Activated CD8-positive, alpha-beta memory T cell treated with anti-CD3 and anti-CD28 coated beads, Interleukin-2, amount 10 ng/mL, durations not matched to agents 7 days and 5 days (primary cell): Measurements from ENCODE around the gene ANXA8L1. TPM values are rescaled to one million over a fixed set of nuclear protein-coding genes. Genes with fewer than 3 reads are reported as not detected.
"Not testable (repeated sequence)": the region's sequence is repeated elsewhere in the genome, so short reads cannot be mapped to it uniquely, and the experiment has no call there.

Experiments used
- ATAC-seq: fragments of 150-1000 bp; cut with Tn5 transposase; one replicate; pipeline ENCODE4 v1.10.0; 2021; ENCODE audit warnings: moderate library complexity
- CTCF ChIA-PET: fragments of 350-600 bp; sonication (Branson Sonifier 250); formaldehyde crosslinking; loops from one replicate; lab custom pipeline; 2021; ENCODE audit warnings: antibody characterized with exemption; lab: Charles Lee
- DNase-seq: peaks from one replicate; pipeline ENCODE4 v3.0.0-alpha.2; 2020
- H3K27ac Mint-ChIP-seq: one replicate; pipeline ENCODE4 v1.8.0; 2021; ENCODE audit warnings: mild to moderate bottlenecking, mixed read lengths
- H3K27me3 Mint-ChIP-seq: one replicate; pipeline ENCODE4 v1.8.0; 2021; ENCODE audit warnings: mixed read lengths
- H3K36me3 Mint-ChIP-seq: one replicate; pipeline ENCODE4 v1.8.0; 2021; ENCODE audit warnings: mild to moderate bottlenecking, mixed read lengths
- H3K4me1 Mint-ChIP-seq: one replicate; pipeline ENCODE4 v1.8.0; 2021; ENCODE audit warnings: mixed read lengths
- H3K4me3 Mint-ChIP-seq: one replicate; pipeline ENCODE4 v1.8.0; 2021; ENCODE audit warnings: mild to moderate bottlenecking, moderate library complexity, mixed read lengths
- H3K9me3 Mint-ChIP-seq: one replicate; pipeline ENCODE4 v1.8.0; 2022; ENCODE audit warnings: low read depth, mixed read lengths
- total RNA-seq, 2 experiments: library from RNA; stranded (reverse); gene quantifications; one replicate each; pipeline ENCODE4 v1.2.3, GENCODE V29; 2021

Gene ANXA8L1, protein sequence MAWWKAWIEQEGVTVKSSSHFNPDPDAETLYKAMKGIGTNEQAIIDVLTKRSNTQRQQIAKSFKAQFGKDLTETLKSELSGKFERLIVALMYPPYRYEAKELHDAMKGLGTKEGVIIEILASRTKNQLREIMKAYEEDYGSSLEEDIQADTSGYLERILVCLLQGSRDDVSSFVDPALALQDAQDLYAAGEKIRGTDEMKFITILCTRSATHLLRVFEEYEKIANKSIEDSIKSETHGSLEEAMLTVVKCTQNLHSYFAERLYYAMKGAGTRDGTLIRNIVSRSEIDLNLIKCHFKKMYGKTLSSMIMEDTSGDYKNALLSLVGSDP
- total RNA-seq, result 1 to 10 TPM in 1 of 2 experiments, not detected in 1; 1.1 TPM

DNA sequence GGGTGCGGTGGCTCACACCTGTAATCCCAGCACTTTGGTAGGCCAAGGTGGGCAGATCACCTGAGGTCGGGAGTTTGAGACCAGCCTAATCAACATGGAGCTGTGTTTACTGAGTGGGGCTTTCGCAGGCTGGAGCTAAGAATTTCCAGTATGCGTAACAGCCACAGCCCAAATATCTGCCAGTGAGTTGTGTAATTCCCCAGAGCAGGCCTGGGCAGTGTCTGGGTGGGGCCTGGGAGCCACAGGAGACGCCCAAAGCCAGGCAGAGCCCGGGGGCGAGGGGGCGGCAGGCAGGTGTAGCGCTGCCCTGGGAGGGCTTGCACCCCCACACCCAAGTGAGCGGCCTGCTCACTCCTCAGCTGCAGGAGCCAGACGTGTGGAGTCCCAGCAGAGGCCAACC lies at the start of gene ANXA8L1:
Gene ANXA8L1 (plus strand): TSS at position 371 of the 400 bp plus-strand sequence. CDS start 76 bp downstream, outside the sequence.
- DNase-seq, H3K27me3 Mint-ChIP-seq, CTCF ChIA-PET, H3K27ac Mint-ChIP-seq, H3K4me1 Mint-ChIP-seq, H3K4me3 Mint-ChIP-seq, ATAC-seq, H3K9me3 Mint-ChIP-seq, H3K36me3 Mint-ChIP-seq: not testable (repeated sequence)

GRCh38 chr10:46326066-46326465 lies 49.5 kb upstream of the ANXA8L1 start:
- Mint-ChIP-seq H3K36me3 (no peaks in the 10 kb centered on the region), H3K9me3 (no peaks in the 10 kb centered on the region), H3K27ac (no peak overlapping the region), H3K4me1 (no peaks in the 10 kb centered on the region), H3K4me3 (no peak overlapping the region), H3K27me3 (peaks cover 5% of the 10 kb centered on the region)
- ATAC-seq, result no peak
- CTCF ChIA-PET, result interaction anchor here (0.8 kb wide), 1 partner anchor 899 kb away, joined by 3 read pairs; no protein-coding TSS in a partner anchor
- DNase-seq, result no peak

DNA sequence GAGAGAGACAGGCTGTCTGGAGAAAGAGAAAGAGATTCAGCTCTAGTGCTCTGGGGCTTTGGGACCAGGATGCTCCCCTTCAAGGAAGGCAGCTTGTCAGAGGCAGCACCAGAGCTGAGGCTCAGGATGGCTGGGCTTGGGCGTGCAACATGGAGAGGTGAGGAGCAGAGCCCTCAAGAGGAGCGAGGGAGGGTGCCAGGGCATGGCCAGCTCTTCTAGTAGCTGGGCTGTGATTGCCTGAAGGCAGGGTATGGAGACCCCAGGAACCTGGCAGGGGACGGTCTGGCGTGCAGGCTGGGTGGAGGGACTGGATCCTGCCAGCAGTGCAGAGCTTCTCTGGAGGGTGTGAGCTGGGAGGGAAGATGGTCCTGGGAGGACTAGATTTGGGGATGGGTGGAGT lies 48.6 kb upstream of the ANXA8L1 start:
- H3K27ac Mint-ChIP-seq, result no peak overlapping the region
- CTCF ChIA-PET, result no interaction called here
- DNase-seq (no peak), ATAC-seq (no peak)
- H3K9me3 Mint-ChIP-seq, result no peaks in the 10 kb centered on the region
- H3K4me3 Mint-ChIP-seq, result no peak overlapping the region
- no peaks in the 10 kb centered on the region for H3K36me3 Mint-ChIP-seq
- H3K4me1 Mint-ChIP-seq, result no peaks in the 10 kb centered on the region
- peaks cover 4% of the 10 kb centered on the region for H3K27me3 Mint-ChIP-seq

GRCh38 chr10:46327685-46328084 lies 47.9 kb upstream of the ANXA8L1 start:
- CTCF ChIA-PET, result no interaction called here
- Mint-ChIP-seq H3K9me3 (no peaks in the 10 kb centered on the region), H3K4me1 (no peaks in the 10 kb centered on the region), H3K4me3 (no peak overlapping the region), H3K27me3 (peaks cover 4% of the 10 kb centered on the region), H3K36me3 (no peaks in the 10 kb centered on the region), H3K27ac (no peak overlapping the region)
- DNase-seq, result no peak
- ATAC-seq, result no peak

GRCh38 chr10:46328853-46329689 lies 46.5 kb upstream of the ANXA8L1 start:
- Mint-ChIP-seq H3K36me3 (no peaks in the 10 kb centered on the region), H3K9me3 (no peaks in the 10 kb centered on the region), H3K4me1 (no peaks in the 10 kb centered on the region), H3K27ac (no peak overlapping the region), H3K4me3 (no peak overlapping the region), H3K27me3 (peaks cover 4% of the 10 kb centered on the region)
- no peak for ATAC-seq
- DNase-seq, result no peak
- CTCF ChIA-PET, result no interaction called here

- H3K9me3 Mint-ChIP-seq, result no peaks in the 10 kb centered on the region
- no peak for ATAC-seq
- H3K27ac Mint-ChIP-seq, result no peak overlapping the region
Observed at GRCh38 chr10:46329690-46330016, 45.9 kb upstream of the ANXA8L1 start.

DNA sequence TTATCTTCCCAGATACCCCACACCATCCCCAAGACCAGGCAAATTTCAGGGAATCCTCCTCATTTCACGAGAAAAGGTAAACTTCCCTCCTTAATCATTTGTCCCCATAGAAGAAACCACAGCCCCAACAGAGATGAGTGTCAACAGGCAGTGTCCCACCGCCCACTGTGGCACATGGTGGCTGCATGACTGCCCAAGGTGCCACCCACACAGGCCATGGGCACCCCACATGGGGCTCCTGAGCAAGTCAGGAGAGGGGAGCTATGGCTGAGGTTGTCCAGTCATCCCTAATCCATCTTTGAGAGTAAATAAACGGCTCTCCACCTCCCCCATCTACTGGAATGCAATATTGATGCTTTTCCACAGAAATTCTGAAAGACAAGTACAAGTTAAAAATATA lies 44.7 kb upstream of the ANXA8L1 start:
- CTCF ChIA-PET, result no interaction called here
- Mint-ChIP-seq H3K4me3 (no peak overlapping the region), H3K36me3 (no peaks in the 10 kb centered on the region), H3K9me3 (no peaks in the 10 kb centered on the region), H3K4me1 (no peaks in the 10 kb centered on the region), H3K27me3 (peaks cover 4% of the 10 kb centered on the region), H3K27ac (no peak overlapping the region)
- no peak for ATAC-seq
- DNase-seq, result no peak

More at GRCh38 chr10:46329690-46330016, 45.9 kb upstream of the ANXA8L1 start:
- no peak for DNase-seq
- Mint-ChIP-seq H3K4me3 (no peak overlapping the region), H3K27me3 (peaks cover 4% of the 10 kb centered on the region), H3K4me1 (no peaks in the 10 kb centered on the region), H3K36me3 (no peaks in the 10 kb centered on the region)
- CTCF ChIA-PET, result no interaction called here

DNA sequence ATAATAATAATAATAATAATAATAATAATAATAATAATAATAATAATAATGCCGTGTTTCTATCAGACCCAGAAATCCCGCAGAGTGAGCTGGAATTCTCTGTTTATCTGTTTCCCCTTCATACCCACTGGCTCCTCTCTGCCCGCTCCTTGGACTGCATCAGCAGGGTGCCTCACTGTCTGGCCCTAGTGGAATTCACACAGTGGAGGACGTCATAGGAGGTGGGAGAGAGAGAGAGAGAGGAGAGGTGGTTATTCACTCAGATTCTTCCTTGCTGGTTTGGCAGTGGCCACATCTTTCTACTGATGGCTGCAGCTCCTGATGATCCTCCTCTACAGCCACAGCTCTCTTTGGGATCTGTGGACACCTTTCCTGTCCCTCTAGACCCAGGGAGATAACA lies 10.1 kb upstream of the ANXA8L1 start:
- H3K4me1 Mint-ChIP-seq, DNase-seq, CTCF ChIA-PET, H3K27me3 Mint-ChIP-seq, ATAC-seq, H3K27ac Mint-ChIP-seq, H3K36me3 Mint-ChIP-seq, H3K4me3 Mint-ChIP-seq, H3K9me3 Mint-ChIP-seq: not testable (repeated sequence)

GRCh38 chr10:46367209-46367608 lies 8.4 kb upstream of the ANXA8L1 start:
- H3K9me3 Mint-ChIP-seq, H3K4me1 Mint-ChIP-seq, ATAC-seq, DNase-seq, H3K27me3 Mint-ChIP-seq, CTCF ChIA-PET, H3K4me3 Mint-ChIP-seq, H3K36me3 Mint-ChIP-seq, H3K27ac Mint-ChIP-seq: not testable (repeated sequence)

DNA sequence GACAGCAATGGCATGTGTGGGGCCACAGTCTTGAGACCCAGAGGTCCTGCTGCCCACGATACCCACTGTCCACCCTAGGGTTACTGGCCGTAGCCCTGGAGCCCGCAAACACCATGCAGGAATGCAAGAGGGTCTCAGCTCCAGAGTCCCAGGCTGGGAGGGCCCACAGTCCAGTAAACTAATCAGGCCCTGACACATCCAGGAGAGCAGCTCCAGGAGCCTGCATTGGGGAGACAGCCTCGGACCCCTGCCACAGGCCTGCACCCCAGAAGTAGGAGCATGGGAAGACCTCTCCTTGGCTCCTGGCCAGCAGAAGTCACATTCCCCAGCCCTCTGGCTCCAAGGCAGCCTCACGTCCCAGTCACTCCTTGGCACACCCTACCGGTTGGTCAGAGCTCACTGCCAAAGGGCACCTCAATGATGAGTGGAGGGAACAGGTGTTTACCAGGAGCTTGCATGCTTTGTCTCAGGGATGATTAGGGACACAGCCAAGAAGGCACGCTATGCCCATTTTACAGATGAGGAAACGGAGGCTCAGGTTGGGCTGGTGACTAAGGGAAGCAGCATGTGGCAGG lies 7.8 kb upstream of the ANXA8L1 start:
- CTCF ChIA-PET, H3K27me3 Mint-ChIP-seq, H3K27ac Mint-ChIP-seq, H3K9me3 Mint-ChIP-seq, H3K4me3 Mint-ChIP-seq, H3K36me3 Mint-ChIP-seq, H3K4me1 Mint-ChIP-seq, DNase-seq, ATAC-seq: not testable (repeated sequence)

GRCh38 chr10:46368956-46369355 lies 6.6 kb upstream of the ANXA8L1 start:
- H3K27me3 Mint-ChIP-seq, ATAC-seq, H3K27ac Mint-ChIP-seq, CTCF ChIA-PET, H3K4me1 Mint-ChIP-seq, H3K9me3 Mint-ChIP-seq, H3K36me3 Mint-ChIP-seq, DNase-seq, H3K4me3 Mint-ChIP-seq: not testable (repeated sequence)

- ATAC-seq, result not testable (repeated sequence)
Observed at GRCh38 chr10:46374410-46374809, 1.2 kb upstream of the ANXA8L1 start.

DNA sequence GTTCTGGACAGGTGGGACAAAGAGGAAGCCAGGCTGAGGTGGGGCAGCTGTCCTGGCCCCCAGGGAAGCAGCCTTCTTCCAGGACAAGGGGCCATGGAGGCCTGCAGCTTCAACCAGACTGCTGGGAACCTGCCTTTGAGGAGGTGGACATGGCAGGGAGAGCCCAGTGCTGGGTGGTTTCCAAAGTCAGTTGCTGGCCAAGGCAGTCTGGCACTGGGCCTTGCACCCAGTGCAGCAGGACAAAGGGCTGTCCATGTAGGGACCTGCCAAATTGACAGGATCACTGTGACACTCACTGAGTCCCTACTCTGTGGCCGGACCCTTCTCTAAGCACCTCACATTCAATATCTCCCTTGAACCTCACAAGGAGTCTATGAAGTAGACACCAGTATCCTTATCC lies 1.4 kb downstream of the ANXA8L1 start:
- H3K27ac Mint-ChIP-seq, ATAC-seq, H3K27me3 Mint-ChIP-seq, H3K4me3 Mint-ChIP-seq, CTCF ChIA-PET, H3K9me3 Mint-ChIP-seq, DNase-seq, H3K4me1 Mint-ChIP-seq, H3K36me3 Mint-ChIP-seq: not testable (repeated sequence)

More at GRCh38 chr10:46374410-46374809, 1.2 kb upstream of the ANXA8L1 start:
- H3K27me3 Mint-ChIP-seq, H3K36me3 Mint-ChIP-seq, H3K4me1 Mint-ChIP-seq, H3K9me3 Mint-ChIP-seq, DNase-seq, H3K4me3 Mint-ChIP-seq, H3K27ac Mint-ChIP-seq, CTCF ChIA-PET: not testable (repeated sequence)

DNA sequence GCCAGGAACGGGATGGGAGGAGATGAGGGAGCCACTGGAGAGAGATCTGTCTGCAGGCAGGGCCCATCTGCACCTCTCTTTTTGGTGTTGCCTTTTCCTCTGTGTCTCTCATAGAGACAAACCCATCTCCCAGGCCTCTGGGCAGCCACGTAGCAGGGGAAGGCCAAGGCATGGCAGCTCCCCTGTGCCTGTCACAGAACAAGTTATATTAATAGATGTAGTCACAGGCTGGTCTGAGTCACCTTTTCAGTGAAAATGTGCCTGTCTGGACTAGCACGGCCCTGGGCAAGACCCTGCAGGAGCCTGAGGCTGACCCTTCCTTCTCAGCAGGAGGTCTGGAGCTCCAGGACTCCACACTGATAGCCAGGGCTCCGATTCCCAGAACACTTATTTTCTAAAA lies 2.1 kb downstream of the ANXA8L1 start:
- H3K27me3 Mint-ChIP-seq, DNase-seq, H3K9me3 Mint-ChIP-seq, H3K4me1 Mint-ChIP-seq, H3K4me3 Mint-ChIP-seq, ATAC-seq, CTCF ChIA-PET, H3K36me3 Mint-ChIP-seq, H3K27ac Mint-ChIP-seq: not testable (repeated sequence)
